GM19240 (cell line): Measurements from ENCODE around the gene GORASP1.
A peak's percentile ranks its signal among the peaks of the same experiment; 100 is the strongest.

Source experiments
- DNase-seq: peaks from one replicate; pipeline ENCODE4 v3.0.0; 2011; ENCODE audit warnings: low spot score; ENCODE audit not compliant: insufficient read length

Gene GORASP1

DNA sequence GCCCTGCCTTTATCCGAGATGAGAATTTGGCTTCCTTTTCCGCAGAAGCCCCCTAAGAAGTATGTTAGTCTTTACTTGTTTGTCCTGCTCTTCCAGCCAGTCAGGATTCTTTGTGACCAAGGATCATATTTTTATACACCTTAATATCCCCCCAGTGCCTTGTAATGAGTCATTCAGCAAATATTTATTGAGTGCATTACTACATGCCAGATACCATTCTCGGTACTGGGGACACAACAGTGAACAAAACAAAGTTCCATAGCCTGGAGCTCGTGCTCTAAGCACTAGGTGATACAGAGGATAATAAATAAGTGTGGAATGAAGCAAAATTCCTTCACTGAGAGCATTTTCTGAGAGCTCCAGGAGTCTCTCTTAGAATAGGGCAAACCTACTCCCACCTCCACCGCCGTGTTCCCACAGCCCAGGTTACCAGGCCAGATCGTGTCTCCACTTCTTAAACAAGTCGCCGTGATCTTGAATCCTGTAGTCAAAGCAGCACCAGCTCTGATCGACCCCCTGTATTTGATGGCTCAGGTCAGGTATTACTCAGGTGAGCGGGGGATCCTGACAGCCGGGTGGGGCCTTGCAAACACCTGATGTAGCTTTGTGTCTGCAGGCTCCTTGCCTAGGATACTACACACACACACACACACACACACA lies 18.5 kb upstream of the GORASP1 start:
- DNase-seq = no peak

DNA sequence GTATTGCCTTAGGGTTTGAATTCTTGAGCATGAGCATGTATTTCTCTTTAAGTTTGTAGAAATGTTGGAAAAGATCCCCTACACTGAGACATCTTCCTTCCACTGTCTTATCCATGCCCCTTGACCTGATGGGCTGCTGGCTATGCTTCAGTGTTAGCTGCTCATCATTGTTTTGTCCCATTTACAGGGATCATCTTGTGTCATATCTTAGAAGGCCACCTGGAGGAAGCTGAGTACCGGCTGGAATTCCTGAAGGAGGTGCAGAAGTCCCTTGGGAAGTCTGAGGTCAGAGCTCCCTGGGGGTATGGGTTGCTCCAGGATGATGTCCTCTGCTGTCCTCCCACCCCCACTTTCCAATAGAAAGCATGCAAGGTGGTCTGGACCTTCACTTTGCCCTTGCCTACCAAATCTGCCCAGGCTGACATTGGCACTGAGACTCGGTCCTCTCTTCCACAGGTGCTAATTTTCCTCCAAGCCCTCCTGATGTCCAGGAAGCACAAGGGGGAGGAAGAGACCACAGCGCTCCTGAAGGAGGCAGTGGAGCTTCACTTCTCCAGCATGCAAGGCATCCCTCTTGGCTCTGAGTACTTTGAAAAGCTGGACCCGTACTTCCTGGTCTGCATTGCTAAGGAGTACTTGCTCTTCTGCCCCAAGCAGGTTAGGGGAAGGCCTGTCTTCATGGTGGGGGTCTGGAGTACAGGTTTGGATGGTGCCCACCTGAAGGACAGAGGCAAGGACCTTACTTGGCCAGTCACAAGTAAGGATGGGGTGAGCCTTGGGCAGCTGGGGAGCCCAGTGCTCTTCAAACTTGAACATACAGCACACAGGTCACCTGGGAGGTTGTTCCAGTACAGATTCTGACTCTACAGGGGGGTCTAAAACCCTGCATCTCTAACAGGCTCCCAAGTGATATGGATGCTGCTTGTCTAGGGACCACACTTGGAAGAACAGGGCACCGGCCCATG lies 17.7 kb upstream of the GORASP1 start:
- DNase-seq = no peak

DNA sequence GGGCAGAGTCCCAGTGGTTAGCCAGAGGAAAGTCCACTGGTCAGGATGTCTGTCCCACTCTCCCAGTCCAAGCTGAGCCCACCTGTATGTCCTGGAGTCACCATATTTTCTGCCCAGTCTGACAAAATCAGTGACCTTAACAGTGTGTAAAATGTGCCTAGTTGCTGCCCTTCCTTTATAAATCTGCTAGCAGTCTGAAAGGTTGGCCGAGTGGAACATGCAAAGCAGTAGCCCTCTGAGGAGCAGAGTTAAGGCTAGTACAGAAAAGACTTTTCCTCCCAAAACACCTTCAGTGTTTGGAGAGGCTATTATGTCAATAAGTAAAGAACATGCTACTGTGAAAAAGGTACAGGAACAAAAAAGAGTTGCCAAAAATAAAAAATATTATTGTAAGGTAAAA lies 15.4 kb upstream of the GORASP1 start:
- no peak for DNase-seq

DNA sequence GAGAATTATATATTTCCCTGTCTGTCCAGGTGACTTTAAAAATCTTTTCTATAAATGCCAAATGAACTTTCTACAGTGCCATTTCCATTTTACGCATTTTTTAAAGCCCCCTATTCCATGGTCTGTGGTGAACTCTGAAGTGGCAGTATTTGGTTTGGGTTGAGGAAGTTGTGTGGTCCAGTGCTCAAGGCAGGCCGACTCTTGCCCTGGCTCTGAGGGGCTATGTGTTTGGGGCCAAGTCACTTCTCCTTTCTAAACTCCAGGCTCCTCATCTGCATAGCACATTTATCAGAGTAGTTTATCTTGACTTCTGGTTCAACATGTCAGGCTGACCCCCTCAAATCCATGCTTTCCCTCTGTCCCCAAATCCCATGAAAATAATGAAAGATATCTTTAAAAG lies 14.2 kb upstream of the GORASP1 start:
- no peak for DNase-seq

DNA sequence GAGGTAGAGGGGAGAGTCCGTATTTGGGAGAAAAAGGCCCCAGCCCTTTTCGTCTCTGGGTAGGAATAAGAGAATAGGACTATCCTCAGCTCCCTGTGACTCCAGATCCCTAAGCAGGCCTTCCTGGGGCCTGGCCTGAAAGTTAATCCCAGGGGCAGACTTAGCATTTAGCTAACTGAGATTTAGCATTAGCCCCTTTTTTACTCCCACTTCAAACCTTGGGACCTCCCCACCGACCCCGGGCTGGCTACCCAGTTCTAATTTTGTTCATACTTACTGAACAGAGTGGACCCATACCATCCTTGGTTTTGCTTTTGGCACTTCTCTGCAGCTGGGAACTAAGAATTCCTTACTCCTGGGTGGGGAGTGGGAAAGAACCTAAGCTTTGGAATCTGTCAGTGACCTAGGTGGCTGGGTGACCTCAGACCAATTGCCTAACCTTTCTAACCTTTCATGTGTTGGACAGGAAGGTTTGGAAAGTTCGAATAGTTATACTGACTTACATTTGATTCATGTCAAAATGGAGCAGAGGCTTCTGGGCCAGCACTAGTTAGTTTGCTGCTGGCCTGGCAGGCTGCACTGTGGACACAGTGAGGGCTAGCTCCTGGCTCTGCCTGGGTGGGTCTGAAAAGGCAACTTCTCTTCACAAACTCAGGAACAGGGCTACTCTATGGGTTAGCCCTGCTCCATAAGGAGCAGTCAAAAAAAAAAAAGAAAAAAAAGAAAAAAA lies 11.7 kb upstream of the GORASP1 start:
- DNase-seq = no peak

DNA sequence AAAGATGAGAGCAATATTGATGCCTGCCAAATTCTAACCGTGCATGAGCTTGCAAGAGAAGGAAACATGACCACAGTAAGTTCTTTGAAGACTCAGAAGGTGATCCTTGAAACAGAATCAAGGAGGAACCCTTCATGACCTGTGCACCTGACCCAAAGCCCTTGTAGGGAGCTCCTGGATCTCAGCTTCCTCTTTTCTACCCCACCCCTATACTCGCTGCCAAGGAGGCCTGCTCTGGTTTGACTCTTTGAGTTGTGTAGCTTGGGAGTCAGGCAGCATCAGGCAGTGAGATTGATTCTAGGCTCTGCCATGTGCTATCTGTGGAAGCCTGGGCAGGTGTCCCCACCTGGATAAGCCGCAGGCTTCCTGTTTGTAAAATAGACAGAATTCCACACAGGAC lies 10.7 kb upstream of the GORASP1 start:
- DNase-seq = no peak

DNA sequence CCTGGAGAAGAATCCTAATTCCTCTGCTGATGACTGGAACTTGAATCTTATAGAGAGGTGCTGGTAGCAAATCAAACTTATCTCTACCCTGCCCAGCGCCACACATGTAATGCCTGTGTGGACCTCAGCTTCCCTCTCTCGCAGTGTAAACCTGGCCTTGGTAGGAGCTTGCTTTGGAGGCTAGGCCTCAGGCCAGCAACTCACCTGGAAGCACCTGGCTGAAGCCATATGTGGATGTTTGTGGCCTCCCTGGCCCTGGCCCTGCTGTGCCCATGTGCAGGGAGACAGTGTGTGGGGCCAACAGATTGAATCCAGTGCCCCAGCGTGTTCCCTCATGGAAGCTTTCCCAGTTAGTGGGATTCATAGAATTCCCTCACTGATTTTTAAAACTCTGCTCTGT lies 8.4 kb upstream of the GORASP1 start:
- DNase-seq = no peak

DNA sequence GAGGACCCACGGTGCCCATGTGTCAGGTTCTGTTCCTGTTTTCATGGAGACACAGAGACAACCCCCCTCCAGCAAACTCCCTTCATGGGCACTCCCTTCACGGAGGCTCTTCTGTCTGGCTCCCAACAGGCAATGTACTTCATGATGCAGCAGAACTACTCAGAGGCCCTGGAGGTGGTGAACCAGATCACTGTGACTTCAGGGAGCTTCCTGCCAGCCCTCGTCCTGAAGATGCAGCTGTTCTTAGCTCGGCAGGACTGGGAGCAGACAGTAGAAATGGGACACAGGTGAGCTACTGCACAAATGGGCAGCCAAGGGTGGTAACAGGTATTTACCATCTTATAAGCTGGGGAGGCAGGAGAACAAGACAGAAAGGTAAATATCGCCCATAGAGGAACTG lies 7.0 kb upstream of the GORASP1 start:
- DNase-seq = no peak

DNA sequence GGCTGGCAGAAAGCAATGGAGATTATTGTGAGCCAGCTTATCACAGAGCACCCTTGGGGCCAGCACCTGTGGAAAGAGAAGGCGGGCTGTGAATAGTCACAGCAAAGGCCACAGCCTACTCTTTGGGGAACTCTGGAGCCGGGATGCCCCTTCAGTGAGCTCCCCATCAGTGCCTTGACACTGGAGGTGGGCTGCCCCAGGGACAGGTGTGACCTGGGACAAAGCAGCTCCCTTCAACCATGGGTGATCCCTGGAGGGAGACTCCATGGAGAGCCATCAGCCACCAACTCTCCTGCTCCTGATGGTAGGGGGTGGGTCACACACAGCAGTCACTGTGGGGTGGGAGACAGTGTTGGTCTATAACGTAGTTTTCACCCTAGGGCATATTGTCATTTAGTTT lies 5.9 kb upstream of the GORASP1 start:
- no peak for DNase-seq

DNA sequence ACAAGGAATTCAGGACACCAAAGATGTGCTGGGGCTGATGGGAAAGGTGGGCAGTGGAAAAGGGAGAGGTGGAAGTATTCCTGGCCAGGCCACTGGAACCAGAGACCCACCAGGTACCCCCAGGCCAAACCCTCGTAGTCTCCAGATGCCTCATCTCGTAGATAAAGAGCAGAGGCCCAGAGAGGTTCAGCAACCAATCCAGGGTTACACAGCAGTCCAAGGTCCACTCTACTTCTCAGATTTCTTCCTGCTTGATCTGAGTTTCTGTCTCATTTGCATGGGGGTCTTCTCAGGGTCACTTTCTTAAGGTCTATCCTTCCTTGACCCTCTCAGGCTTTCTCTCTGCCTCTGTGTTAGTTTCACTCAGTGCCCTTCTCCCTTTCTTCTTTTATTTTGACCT lies 5.1 kb upstream of the GORASP1 start:
- DNase-seq = no peak

DNA sequence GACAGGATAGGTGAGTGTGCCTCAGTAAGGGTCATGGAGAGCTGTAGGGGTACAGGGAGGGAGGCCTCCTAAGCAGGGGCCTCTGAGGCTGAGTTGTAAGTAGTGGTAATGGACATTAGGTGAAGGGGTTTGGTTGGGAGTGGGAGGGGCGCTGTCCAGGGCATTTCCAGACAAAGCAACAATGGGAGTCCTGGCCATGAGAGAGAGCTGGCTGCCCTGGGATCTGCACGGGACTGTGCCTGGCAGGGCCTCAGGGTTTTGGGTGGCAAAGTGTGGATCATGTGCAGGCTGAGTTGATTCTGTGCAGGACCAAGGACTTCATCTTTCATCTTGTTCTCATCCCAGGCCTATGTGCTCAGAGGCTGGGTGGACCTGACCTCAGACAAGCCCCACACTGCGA lies 4.7 kb upstream of the GORASP1 start:
- DNase-seq = no peak

DNA sequence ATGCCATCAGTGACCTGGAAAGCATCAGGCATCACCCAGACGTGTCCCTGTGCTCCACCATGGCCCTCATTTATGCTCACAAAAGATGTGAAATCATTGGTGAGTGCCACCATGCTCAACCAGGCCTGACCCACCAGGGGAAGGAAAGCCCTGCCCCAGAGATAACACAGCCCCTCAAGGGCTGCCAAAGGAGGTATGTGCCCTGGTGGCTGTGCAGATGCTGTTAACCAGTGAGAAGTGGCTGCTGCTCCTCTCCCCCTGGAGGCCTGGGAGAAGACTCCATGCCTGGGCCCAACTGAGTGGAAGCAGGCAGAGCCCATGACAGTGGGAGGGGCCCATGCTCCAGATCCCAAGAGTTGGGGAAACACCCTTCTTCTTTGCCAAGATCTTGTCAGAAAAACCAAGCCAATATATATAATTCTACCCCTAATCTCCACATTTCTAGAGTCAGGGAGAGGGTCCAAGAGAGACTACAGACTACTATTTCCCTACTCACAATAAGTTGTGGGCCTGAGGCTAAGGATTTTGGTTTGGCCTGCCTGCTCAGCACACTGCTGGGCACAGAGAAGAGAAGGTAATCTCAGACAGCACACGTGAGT lies 2.7 kb upstream of the GORASP1 start:
- DNase-seq = no peak

DNA sequence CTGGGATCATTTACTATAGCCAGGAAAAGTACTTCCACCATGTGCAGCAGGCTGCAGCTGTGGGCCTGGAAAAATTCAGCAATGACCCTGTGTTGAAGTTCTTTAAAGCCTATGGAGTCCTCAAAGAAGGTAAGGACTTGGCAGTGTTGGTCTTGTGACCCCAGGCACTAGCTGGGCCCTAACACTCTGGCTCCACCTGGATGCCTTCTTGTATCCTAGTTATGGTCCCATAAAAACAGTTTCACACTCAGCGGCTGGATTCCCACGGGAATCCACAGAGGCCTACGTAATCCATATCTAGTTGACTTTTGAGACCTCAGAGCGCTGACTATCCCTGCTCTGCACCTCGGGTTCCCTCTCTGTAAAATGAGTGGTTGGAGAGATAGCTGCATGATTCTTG lies 1.7 kb upstream of the GORASP1 start:
- DNase-seq = no peak

DNA sequence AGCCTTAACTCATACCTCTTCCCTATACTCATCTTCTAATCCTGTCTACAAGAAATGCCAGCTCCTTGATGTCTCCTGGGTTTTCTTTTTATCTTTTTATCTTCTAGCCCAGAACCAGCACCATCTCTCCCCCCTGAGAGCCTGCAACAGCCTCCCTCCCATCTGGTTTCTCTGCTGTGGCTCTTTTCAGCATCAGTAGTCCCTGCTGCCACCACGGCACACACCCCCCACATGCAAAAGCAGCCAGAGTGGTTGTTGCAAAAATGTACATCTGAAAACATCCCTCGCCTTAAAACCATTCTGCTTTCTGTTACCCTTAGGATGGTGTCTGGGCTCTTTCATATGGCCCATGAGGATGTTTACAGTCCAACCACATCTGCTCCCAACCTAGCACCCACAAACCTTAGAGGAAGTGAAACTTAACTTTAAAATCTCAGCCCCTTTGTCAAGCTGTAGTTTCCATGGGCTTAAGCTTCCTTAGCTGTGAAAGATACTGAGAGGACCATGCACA lies 828 bp upstream of the GORASP1 start:
- DNase-seq = peak; percentile 59

DNA sequence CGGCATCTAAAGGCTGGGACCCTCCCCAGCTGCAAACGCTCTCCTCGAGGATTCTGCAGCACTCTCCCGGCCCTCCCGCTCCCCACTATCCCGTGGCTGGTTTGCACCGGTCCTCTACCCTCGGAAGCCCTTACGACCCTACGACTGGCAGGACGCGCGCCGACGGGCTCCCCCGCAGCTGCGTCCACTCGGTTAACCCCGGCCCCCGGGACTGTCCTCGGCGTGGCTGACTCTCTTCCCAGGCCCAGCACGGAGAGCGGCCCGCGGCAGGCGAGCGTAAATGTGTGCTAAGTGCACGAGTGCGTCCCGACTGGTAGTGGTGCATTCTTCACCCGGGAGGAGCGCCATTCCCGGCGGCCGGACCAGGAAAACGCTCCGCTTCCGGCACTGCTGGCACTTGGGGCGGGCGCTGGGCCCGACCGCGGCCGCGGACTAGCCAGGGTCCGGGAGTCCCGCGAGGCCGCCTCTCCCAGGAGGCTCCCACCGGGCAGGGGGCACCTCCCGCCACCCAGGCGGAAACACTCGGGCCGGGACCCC lies 508 bp downstream of the GORASP1 start:
- no peak for DNase-seq

DNA sequence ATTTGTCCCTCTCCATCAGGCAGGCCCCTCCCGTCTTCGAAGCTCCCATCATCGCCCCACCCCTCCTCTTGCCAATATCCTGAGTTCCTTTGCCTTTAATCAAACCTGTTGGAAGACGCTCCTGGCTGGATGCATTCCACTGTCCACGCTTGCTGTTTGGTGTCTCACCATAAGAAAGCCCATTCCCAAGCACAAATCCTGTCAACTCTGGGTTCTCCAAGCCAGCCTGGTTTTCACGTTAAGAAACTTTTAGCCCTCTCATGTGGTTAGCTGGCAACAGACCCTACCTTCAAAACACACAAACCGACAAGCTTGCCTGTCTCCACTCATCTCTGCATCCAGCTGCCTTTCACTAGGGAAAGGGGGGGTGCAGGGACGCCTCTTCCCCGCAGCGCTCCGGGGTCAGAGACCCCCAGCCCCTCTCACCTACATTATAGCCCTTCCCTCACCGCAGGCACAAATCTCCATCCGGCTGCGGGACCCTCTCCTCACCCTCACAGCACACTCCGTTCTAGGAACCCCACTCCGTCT lies 1.1 kb downstream of the GORASP1 start:
- no peak for DNase-seq

DNA sequence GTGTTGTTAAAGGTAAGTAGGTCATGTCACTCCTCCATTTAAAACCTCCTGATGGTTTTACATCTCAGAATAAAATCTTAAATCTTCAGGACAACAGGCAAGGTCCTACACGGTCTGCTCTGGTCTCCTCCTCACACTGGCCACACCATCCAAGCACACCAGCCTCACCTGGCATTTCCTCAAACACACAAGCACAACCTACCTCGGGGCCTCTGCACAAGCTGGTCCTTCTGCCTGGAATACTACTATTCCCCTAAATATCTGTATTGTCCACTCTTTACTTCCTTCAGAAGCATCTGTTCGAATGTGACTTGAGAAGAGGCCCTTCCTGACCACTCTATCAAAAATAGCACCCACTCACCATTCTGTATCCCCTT lies 1.8 kb downstream of the GORASP1 start:
- no peak for DNase-seq

DNA sequence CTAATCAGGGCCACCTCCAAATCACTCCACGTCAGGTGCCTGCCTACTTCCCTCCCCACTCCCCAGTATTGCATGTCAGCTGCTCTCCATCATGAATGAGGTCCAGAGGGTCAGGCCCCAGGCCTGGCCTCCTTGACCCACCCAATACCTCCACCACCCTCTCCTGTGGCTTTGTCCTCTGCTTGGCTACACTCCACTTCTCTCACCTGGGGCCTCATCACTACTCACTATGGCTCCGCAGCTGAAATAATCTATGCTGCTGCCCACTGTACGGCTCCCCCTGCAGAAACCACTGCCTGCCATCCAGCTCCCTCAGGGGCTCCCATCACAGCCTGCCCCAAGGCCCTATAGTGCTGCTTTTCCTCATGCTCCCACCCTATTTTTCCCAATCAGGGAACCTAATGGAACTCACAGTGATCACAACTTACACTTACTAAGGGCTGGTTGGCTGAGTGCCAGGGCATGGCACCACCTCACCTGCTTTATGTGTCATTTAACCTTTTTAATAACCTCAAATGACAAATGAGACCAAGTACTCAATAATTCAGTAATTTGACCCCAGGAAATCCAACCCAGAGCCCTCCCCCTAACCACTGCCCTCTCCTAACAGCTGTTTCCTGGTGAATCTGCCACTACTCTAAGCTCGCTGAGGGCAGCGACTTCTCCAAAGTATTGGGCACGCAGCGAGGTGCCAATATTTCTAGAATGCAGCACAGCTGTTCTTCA lies 2.3 kb downstream of the GORASP1 start:
- DNase-seq = no peak

DNA sequence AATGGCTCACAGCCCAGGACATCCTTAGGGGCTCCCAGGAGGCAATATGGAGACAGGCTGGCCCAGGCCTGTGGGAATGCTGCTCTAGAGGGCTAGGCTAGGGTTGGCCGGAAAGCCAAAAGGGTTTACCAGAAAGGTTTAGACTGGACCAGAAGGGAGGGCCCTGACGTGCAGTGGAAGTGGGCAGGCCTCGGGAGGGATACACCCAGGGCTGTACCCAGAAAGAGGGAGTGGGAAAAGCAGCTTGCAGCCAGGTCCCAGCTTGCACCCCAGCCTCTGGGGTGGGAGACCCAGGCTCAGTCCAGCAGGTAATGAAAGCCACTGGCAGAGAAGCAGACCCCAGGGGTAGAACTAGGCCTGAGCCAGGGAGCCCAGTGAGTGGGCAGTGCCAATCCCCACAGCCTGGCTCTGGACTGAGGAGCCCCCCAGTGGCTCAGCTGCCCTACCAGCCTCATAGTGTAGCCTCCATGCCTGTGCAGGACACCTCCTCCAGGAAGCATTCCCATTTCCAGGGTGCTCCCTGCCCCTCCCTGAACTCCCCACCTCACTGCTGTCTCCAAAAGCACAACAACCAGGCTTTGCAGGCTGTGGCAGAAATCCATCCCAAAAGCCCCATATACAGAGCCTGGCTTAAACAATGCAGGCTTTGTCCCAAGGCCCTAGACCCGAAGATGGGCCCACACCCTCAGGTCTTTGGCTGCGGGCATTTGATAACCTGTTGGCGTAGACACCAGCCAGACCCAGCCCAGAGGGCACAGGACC lies 3.5 kb downstream of the GORASP1 start:
- DNase-seq = no peak

DNA sequence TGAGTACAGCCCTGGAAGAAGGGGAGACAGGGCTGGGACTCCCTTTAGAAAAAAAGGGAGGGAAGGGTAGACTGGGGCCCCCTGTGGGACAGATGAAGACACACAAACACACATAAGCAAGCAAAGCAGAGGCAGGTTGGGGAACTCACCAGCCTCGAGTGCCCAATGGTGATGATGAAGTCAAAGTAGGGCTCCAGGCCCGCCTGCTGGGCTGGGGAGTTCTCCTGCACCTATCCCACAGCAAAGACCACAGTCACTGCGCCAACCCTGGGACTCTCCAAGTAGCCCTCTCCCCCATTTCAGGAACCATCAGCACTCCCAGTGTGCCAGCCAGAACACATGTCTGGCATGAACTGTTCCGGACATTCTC lies 4.1 kb downstream of the GORASP1 start:
- no peak for DNase-seq
